SK-N-SH treated with all-trans-retinoic acid at 6 μM for 48 hours (cell line): Measurements from ENCODE around the gene PALS2.

Experiments
- BACH2 ChIP-seq: fragments of 250-450 bp; sonication (Bioruptor Pico); IDR thresholded peaks from 2 replicates; pipeline ENCODE4 v1.9.0; 2021; ENCODE audit warnings: mild to moderate bottlenecking, borderline replicate concordance
- CSDC2 ChIP-seq: fragments of 250-450 bp; sonication (Bioruptor Pico); IDR thresholded peaks from 2 replicates; pipeline ENCODE4 v1.5.0; 2020; ENCODE audit warnings: mild to moderate bottlenecking, moderate library complexity

DNA sequence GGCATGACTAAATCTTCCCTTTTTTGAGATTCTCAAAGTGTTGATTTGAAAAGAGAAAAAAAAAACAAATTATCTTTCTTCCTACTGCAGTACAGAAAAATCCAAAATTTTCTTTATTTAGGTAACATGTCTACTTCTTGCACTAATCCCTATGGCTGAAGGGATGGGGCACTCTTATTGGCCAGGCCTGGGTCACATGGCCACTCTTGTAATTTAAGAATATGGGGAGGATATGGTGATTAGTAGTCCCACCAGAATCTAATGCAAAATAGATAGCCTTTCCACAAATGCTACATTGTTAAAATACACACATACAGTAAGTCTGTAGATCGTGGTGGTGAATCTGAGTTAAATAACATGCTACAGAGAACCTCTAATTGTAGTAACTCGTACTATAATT lies 7.0 kb upstream of the PALS2 start:
- TF ChIP-seq CSDC2 (CRISPR knock-in tag) (no peak), BACH2 (no peak)
